Neuronal stem cell (in vitro differentiated cells): ENCODE measurements around the gene KCNH6.

Experiments
- DNase-seq: peaks from one replicate; pipeline ENCODE4 v3.0.0-alpha.2; 2013; ENCODE audit warnings: low spot score
- H2AFZ ChIP-seq: one replicate; pipeline ENCODE4 v1.6.1; 2013; ENCODE audit warnings: mild to moderate bottlenecking, low read length, inconsistent platforms
- H2AK5ac ChIP-seq: 2 replicates; pipeline ENCODE4 v1.6.1; 2013; ENCODE audit warnings: low read depth, mild to moderate bottlenecking, inconsistent platforms, low read length, moderate library complexity, mixed read lengths
- H2BK120ac ChIP-seq: 2 replicates; pipeline ENCODE4 v1.6.1; 2013; ENCODE audit warnings: low read depth, mild to moderate bottlenecking, inconsistent platforms, low read length, moderate library complexity, mixed read lengths
- H2BK12ac ChIP-seq: one replicate; pipeline ENCODE4 v1.6.1; 2013; ENCODE audit warnings: low read length, inconsistent platforms
- H2BK15ac ChIP-seq: 2 replicates; pipeline ENCODE4 v1.6.1; 2013; ENCODE audit warnings: mild to moderate bottlenecking, low read length, inconsistent platforms, mixed read lengths
- H2BK5ac ChIP-seq: one replicate; pipeline ENCODE4 v1.6.1; 2013; ENCODE audit warnings: inconsistent platforms, mild to moderate bottlenecking, low read length, moderate library complexity
- H3K14ac ChIP-seq: one replicate; pipeline ENCODE4 v1.6.1; 2013; ENCODE audit warnings: low read length, inconsistent platforms
- H3K18ac ChIP-seq: 2 replicates; pipeline ENCODE4 v1.6.1; 2013; ENCODE audit warnings: low read length, inconsistent platforms
- H3K23ac ChIP-seq: 2 replicates; pipeline ENCODE4 v1.6.1; 2013; ENCODE audit warnings: low read depth, mild to moderate bottlenecking, mixed read lengths, low read length, inconsistent platforms; ENCODE audit not compliant: poor library complexity
- H3K27ac ChIP-seq: replicated peaks from 3 replicates; pipeline ENCODE4 v1.5.1; 2013; ENCODE audit warnings: low read length, inconsistent platforms
- H3K27me3 ChIP-seq, 3 experiments: 2 replicates each; pipeline ENCODE4 v1.6.1; 2013; ENCODE audit warnings: low read length in 3 of 3, mild to moderate bottlenecking in 2 of 3, inconsistent platforms in 1 of 3, low read depth in 1 of 3, mixed read lengths in 1 of 3, moderate library complexity in 1 of 3; ENCODE audit not compliant: control insufficient read depth in 3 of 3, insufficient read depth in 3 of 3
- H3K36me3 ChIP-seq, 2 donors: replicated peaks in 1 of 2; 2 replicates each; pipeline ENCODE4 v1.6.1; 2013; ENCODE audit warnings: low read length in 2 of 2; ENCODE audit not compliant: control insufficient read depth in 2 of 2, insufficient read depth in 2 of 2
- H3K4ac ChIP-seq: 2 replicates; pipeline ENCODE4 v1.6.1; 2013; ENCODE audit warnings: inconsistent platforms, mild to moderate bottlenecking, low read length, moderate library complexity
- H3K4me1 ChIP-seq, 2 donors: 1 replicate in 1 of 2; 2 replicates in 1 of 2; pipeline ENCODE4 v1.6.1; 2013; ENCODE audit warnings: low read length in 2 of 2, low read depth in 1 of 2; ENCODE audit not compliant: control insufficient read depth in 2 of 2, insufficient read depth in 1 of 2
- H3K4me2 ChIP-seq: one replicate; pipeline ENCODE4 v1.6.1; 2013; ENCODE audit warnings: mild to moderate bottlenecking, low read length, inconsistent platforms; ENCODE audit not compliant: insufficient read depth, poor library complexity, severe bottlenecking
- H3K4me3 ChIP-seq, 2 donors: 2 replicates each; pipeline ENCODE4 v1.5.1; 2013; ENCODE audit warnings: low read length in 2 of 2, mild to moderate bottlenecking in 2 of 2, inconsistent platforms in 1 of 2, moderate library complexity in 1 of 2
- H3K79me1 ChIP-seq: one replicate; pipeline ENCODE4 v1.6.1; 2013; ENCODE audit warnings: low read depth, mild to moderate bottlenecking, inconsistent platforms, low read length, moderate library complexity
- H3K9ac ChIP-seq: one replicate; pipeline ENCODE4 v1.6.1; 2013; ENCODE audit warnings: mild to moderate bottlenecking, low read depth, low read length, inconsistent platforms; ENCODE audit not compliant: poor library complexity
- H3K9me3 ChIP-seq, 2 donors: replicated peaks in 1 of 2; 2 replicates each; pipeline versions ENCODE3 to v1.6.1; 2013; ENCODE audit warnings: low read length in 2 of 2, mild to moderate bottlenecking in 2 of 2, inconsistent platforms in 1 of 2, low read depth in 1 of 2, mixed read lengths in 1 of 2, moderate library complexity in 1 of 2; ENCODE audit not compliant: control insufficient read depth in 2 of 2, insufficient read depth in 1 of 2
- H4K8ac ChIP-seq: one replicate; pipeline ENCODE4 v1.6.1; 2013; ENCODE audit warnings: low read depth, mild to moderate bottlenecking, inconsistent platforms, low read length, moderate library complexity
- H4K91ac ChIP-seq: one replicate; pipeline ENCODE4 v1.6.1; 2013; ENCODE audit warnings: low read length, low read depth, mild to moderate bottlenecking, inconsistent platforms; ENCODE audit not compliant: poor library complexity
- WGBS, 2 donors: extraction: QIAGEN DNeasy Blood & Tissue Kit; methylation state at CpG; one replicate each; pipeline ENCODE4 v1.1.7; 2013; ENCODE audit warnings: missing lambda C conversion rate in 2 of 2, mixed read lengths in 1 of 2; ENCODE audit not compliant: insufficient read length in 2 of 2, insufficient replicate concordance in 1 of 2; ENCODE audit errors: extremely low coverage in 2 of 2; 5-methylcytosine and 5-hydroxymethylcytosine counted together

Gene KCNH6

GRCh38 chr17:63563339-63563738 lies 40.2 kb downstream of the KCNH6 start:
- H2AK5ac ChIP-seq = no peak overlapping the region
- H2BK120ac ChIP-seq = no peak overlapping the region
- H3K9ac ChIP-seq = no peak overlapping the region
- no peak overlapping the region for H4K91ac ChIP-seq
- peaks cover 0 to 6% of the 10 kb centered on the region in 2 donors for H3K36me3 ChIP-seq
- H3K9me3 ChIP-seq = no peaks in the 10 kb centered on the region
- no peak overlapping the region for H2BK15ac ChIP-seq
- no CpG with 5 or more reads among the region's 2 CpGs for whole genome bisulfite sequencing, 2 donors
- H3K79me1 ChIP-seq = peaks cover 6% of the 10 kb centered on the region
- H2BK5ac ChIP-seq = no peak overlapping the region
- no peak overlapping the region for H3K18ac ChIP-seq
- H3K4me1 ChIP-seq = no peaks in the 10 kb centered on the region
- H3K23ac ChIP-seq = no peak overlapping the region
- no peak overlapping the region for H3K27ac ChIP-seq
- no peak for DNase-seq
- no peak overlapping the region for H2AFZ ChIP-seq
- no peak overlapping the region for H4K8ac ChIP-seq
- no peak overlapping the region for H3K4ac ChIP-seq
- no peaks in the 10 kb centered on the region for H3K27me3 ChIP-seq
- H3K4me2 ChIP-seq = no peak overlapping the region
- no peak overlapping the region for H3K4me3 ChIP-seq
- no peak overlapping the region for H2BK12ac ChIP-seq
- no peak overlapping the region for H3K14ac ChIP-seq

- Histone ChIP-seq H3K23ac (no peak overlapping the region), H3K27me3 (no peaks in the 10 kb centered on the region), H3K79me1 (peaks cover 8% of the 10 kb centered on the region), H3K9me3 (no peaks in the 10 kb centered on the region), H3K14ac (no peak overlapping the region), H3K18ac (no peak overlapping the region), H2AFZ (no peak overlapping the region), H2BK12ac (no peak overlapping the region), H3K4me3 (peak overlapping the region in 1 of 2 donors; percentile 58), H3K4ac (no peak overlapping the region), H2BK15ac (no peak overlapping the region), H3K4me2 (no peak overlapping the region), H2BK5ac (no peak overlapping the region), H3K4me1 (no peaks in the 10 kb centered on the region), H3K36me3 (peaks cover 0 to 11% of the 10 kb centered on the region in 2 donors), H4K8ac (no peak overlapping the region), H3K27ac (no peak overlapping the region), H2AK5ac (no peak overlapping the region), H3K9ac (no peak overlapping the region), H4K91ac (no peak overlapping the region), H2BK120ac (no peak overlapping the region)
- no peak for DNase-seq
- WGBS, 2 donors = no CpG with 5 or more reads among the region's 5 CpGs
Measured at GRCh38 chr17:63564562-63564961, 41.4 kb downstream of the KCNH6 start.

DNA sequence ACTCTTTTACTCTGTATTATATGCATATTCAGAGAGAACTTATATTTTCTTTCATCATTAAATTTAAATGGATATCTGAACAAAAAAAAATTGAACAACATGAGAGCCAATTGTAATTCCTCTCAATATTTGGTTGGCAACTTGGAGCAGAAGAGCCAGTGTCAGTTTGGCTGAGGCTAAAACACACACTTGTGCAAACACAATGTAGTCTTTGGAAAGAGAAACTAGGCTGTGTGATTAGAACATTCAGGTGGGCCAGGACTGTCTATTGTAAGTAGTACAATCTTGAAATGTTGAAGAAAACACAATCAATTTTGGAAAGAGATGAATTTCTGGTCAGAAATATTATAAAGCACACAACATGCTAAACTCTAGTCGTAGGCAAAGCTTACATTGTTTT lies 44.1 kb downstream of the KCNH6 start:
- Histone ChIP-seq H2BK5ac (no peak overlapping the region), H4K8ac (no peak overlapping the region), H3K9ac (no peak overlapping the region), H2AFZ (no peak overlapping the region), H3K27me3 (no peaks in the 10 kb centered on the region), H3K9me3 (no peaks in the 10 kb centered on the region), H3K14ac (no peak overlapping the region), H2BK12ac (no peak overlapping the region), H3K4me3 (no peak overlapping the region), H3K23ac (no peak overlapping the region), H3K4ac (no peak overlapping the region), H3K27ac (no peak overlapping the region), H2BK15ac (no peak overlapping the region), H4K91ac (no peak overlapping the region), H3K4me2 (no peak overlapping the region), H2BK120ac (no peak overlapping the region), H2AK5ac (no peak overlapping the region), H3K36me3 (peaks cover 0 to 15% of the 10 kb centered on the region in 2 donors), H3K18ac (no peak overlapping the region), H3K79me1 (peaks cover 10% of the 10 kb centered on the region), H3K4me1 (no peaks in the 10 kb centered on the region)
- WGBS, 2 donors = no CpG with 5 or more reads among the region's 1 CpG
- no peak for DNase-seq

DNA sequence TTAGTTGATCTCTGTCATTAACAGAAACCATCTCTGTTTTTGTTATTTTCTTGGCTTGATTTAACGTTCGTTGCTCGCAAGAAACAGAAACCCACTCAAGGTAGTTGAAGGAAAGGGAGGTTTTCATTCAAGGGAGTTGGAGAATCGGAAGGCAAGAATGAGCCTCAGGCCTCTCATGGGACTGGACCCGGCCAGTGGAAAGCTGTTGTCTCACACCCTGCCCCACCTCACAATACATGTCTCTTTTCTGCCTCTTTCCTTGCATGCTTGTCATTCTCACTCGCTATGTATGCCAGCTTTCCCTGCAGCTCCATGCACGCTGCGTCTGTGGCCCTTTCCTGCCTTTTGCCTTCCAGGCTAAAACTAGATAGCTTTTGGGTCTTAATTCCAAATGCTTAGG lies 45.4 kb downstream of the KCNH6 start:
- Histone ChIP-seq H2BK120ac (no peak overlapping the region), H3K23ac (no peak overlapping the region), H3K27me3 (no peaks in the 10 kb centered on the region), H2BK15ac (no peak overlapping the region), H3K14ac (no peak overlapping the region), H2BK12ac (no peak overlapping the region), H3K79me1 (peaks cover 10% of the 10 kb centered on the region), H3K4ac (no peak overlapping the region), H2AK5ac (no peak overlapping the region), H3K36me3 (peaks cover 0 to 15% of the 10 kb centered on the region in 2 donors), H3K4me2 (no peak overlapping the region), H4K8ac (no peak overlapping the region), H3K27ac (no peak overlapping the region), H3K4me1 (no peaks in the 10 kb centered on the region), H2AFZ (no peak overlapping the region), H3K9me3 (no peaks in the 10 kb centered on the region), H4K91ac (no peak overlapping the region), H3K4me3 (no peak overlapping the region), H2BK5ac (no peak overlapping the region), H3K18ac (no peak overlapping the region), H3K9ac (no peak overlapping the region)
- DNase-seq = no peak
- no CpG with 5 or more reads among the region's 8 CpGs for WGBS, 2 donors
